Stimulated activated effector memory CD8-positive, alpha-beta T cell treated with anti-CD3 and anti-CD28 coated beads, Interleukin-12 subunit alpha, Interleukin-12 subunit beta, amount 100 ng/mL, for 72 hours (primary cell): ENCODE data around the gene SETMAR.
"Not testable (repeated sequence)": the region's sequence is repeated elsewhere in the genome, so short reads cannot be mapped to it uniquely, and the experiment has no call there.

Experiments
- ATAC-seq: fragments of 150-1000 bp; cut with Tn5 transposase; 2 replicates; pipeline ENCODE4 v1.10.0; 2021
- DNase-seq, 2 donors: peaks; one replicate each; pipeline ENCODE4 v3.0.0; 2021 to 2022; ENCODE audit warnings: low spot score in 2 of 2
- H3K27ac Mint-ChIP-seq: one replicate; pipeline ENCODE4 v1.8.0; 2022; ENCODE audit warnings: mild to moderate bottlenecking, mixed read lengths
- H3K36me3 Mint-ChIP-seq: one replicate; pipeline ENCODE4 v1.8.0; 2022; ENCODE audit warnings: mild to moderate bottlenecking, mixed read lengths
- H3K4me1 Mint-ChIP-seq: one replicate; pipeline ENCODE4 v1.8.0; 2022; ENCODE audit warnings: mixed read lengths
- H3K4me3 Mint-ChIP-seq: one replicate; pipeline ENCODE4 v1.8.0; 2022; ENCODE audit warnings: mild to moderate bottlenecking, mixed read lengths
- H3K9me3 Mint-ChIP-seq: one replicate; pipeline ENCODE4 v1.8.0; 2022; ENCODE audit warnings: mixed read lengths

SETMAR gene

DNA sequence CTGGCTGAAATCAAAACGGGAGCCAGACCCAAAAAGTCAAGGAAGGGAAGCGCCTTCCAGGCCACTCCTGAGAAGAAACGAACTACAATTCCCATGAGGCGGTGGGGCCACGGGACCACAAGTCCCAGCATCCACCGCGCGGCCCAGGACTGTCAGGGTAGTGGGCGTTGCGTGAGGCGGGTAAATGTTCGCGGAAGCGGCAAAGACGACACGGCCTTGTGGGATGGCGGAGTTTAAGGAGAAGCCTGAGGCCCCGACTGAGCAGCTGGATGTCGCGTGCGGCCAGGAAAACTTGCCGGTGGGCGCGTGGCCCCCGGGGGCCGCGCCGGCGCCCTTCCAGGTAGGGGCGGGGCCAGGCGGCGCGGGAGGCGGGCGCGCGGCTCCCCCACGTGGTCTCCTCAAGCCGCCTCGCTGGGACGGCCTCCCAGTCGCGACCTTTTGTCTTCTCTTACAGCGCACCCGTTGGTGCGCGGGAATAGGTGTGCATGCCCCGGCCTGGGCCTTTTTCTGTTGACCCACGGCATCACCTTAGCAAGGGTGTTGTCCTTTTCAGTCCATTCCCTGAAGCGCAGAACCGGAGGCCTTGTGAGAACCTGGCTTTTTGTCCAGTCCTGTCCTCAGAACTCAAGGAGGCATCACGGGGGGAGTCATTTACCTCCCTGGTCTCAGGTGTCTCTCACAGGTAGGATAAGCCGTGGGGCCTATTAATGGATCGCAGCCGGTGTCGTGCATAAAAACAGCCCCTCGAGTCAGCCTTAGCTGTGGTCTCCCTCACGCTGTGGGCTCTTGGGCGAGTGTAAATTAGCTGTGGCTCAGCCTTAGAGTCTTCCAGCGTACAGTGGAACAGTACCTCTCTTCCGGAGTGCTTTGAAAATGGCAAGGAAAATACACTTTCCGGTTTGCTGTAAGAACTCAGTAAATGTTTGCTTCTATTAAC is at the start of gene SETMAR:
SETMAR (plus strand) TSS at position 183 of the 937 bp plus-strand sequence; CDS start at position 185, 2 bp downstream.
- ATAC-seq = peak; percentile 97
- H3K27ac Mint-ChIP-seq = peak within 1 kb of the TSS; percentile 96
- peaks cover 22% of the 10 kb centered on the region for H3K4me1 Mint-ChIP-seq
- H3K36me3 Mint-ChIP-seq = peaks cover 5% of the 10 kb centered on the region
- no peaks in the 10 kb centered on the region for H3K9me3 Mint-ChIP-seq
- peak; percentile 68 to 92 for DNase-seq
- peak within 1 kb of the TSS; percentile 87 for H3K4me3 Mint-ChIP-seq

DNA sequence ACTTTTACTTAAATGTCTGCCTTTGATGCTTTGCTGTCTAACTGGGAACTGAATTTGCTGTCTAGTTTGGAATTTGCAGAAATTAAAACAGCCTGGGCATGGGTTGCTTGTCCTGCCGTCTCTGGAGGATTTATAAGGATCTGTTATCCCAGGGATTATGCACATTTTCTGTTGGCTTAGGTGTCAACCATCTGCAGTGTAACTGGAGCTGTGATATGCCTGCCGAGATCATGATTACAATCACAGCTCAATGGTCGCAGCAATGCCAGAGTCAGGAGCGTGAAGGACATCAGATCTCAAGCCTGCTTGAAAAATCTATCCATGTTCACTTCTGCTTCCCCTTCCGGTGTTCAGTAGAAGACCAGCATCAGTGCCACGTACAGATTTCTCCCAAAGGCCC is 41.8 kb upstream of the SETMAR start:
- Mint-ChIP-seq H3K36me3 (no peaks in the 10 kb centered on the region), H3K4me3 (no peak overlapping the region), H3K9me3 (no peaks in the 10 kb centered on the region), H3K4me1 (no peaks in the 10 kb centered on the region), H3K27ac (no peak overlapping the region)
- ATAC-seq = no peak
- DNase-seq = no peak

DNA sequence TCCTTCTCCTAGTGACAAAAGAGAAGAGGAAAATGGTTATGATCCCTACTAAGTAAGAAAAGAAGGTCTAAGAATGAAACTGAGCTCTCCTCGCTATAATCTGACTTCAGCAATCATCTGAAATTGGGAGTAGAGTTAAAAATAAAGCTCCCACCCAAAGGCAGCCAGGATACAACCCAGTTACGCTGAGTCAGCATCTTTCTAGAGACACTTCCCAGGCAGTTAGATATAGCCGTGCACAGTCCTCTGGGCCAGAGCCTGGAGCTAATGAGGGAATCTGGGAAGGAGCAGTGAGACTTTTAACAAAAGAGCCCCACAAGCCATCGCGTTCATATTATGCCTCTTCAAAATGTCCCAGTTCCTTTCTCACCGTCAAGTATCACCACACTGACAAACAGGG is 39.1 kb upstream of the SETMAR start:
- Mint-ChIP-seq H3K27ac (no peak overlapping the region), H3K9me3 (no peaks in the 10 kb centered on the region), H3K4me3 (no peak overlapping the region), H3K4me1 (no peaks in the 10 kb centered on the region), H3K36me3 (no peaks in the 10 kb centered on the region)
- ATAC-seq (no peak), DNase-seq (no peak)

DNA sequence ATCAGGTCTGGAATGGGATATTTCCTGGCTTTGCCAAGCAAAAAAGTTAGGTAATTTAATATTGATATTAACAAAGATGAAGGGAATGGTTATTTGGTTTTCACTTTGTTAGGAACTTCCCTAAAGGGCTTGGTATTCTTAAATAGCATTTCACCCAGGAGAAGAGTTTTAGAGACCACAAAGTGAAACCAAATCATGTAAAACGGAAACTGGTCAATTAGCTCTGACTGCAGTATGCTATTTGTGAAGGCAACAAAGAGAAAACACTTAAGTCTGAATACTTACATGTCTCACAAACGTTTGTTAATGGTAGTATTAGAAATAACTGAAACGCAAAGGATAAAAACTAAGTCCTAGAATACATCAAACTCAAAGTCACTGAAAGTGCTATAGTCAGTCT is 32.4 kb upstream of the SETMAR start:
- DNase-seq = no peak
- Mint-ChIP-seq H3K27ac (no peak overlapping the region), H3K4me3 (no peak overlapping the region), H3K36me3 (no peaks in the 10 kb centered on the region), H3K9me3 (no peaks in the 10 kb centered on the region), H3K4me1 (no peaks in the 10 kb centered on the region)
- no peak for ATAC-seq

DNA sequence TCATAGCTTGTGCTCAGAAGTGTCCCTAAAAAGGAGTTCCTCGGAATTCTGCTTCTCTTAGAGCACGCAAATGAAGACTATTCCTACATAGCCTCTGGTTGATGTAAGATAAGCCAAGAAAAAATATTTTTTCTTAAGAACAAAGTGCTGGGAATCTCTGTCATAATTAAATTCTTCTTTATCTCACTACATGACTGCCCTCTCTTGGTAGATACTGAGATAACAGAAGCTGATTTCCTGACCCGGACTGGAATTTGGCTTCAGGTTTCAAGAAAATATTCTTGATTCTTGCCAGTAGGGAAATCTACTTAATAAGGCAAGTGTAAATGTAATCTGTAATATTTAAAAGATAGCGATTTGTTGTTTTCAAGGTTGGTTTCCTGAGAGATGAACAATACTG is 31.3 kb upstream of the SETMAR start:
- Mint-ChIP-seq H3K4me3 (no peak overlapping the region), H3K36me3 (no peaks in the 10 kb centered on the region), H3K9me3 (no peaks in the 10 kb centered on the region), H3K4me1 (no peaks in the 10 kb centered on the region), H3K27ac (no peak overlapping the region)
- DNase-seq (no peak), ATAC-seq (no peak)

DNA sequence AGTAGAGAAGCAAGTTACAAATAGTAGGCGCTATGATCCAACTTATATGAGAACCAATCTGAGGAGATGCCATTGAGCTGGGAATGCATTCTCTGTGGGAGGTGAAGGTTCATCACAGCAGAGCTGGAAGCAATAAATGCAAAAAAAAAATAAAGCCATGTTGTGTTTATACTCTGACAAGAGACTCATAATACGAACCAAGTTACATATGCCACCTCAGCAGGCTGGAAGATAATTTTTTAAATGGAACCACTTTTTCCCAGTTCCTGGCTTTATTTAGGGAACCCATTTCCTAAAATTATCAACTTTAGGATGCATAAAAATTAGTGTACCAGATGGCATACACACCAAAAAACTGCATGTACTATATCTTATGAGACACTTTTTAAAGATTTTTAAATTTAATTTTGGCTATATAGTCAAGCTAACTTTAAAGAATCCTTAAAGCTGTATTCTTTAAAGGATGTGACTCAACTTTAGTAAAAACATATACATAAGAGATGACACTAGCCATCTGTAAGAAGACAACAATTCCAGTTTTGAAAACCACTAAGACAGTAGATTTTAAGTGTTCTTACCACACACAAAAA is 23.6 kb upstream of the SETMAR start:
- Mint-ChIP-seq H3K4me3 (no peak overlapping the region), H3K9me3 (no peaks in the 10 kb centered on the region), H3K36me3 (no peaks in the 10 kb centered on the region), H3K4me1 (no peaks in the 10 kb centered on the region), H3K27ac (no peak overlapping the region)
- no peak for ATAC-seq
- DNase-seq = no peak

GRCh38 chr3:4281991-4282390 is 21.2 kb upstream of the SETMAR start:
- ATAC-seq = no peak
- Mint-ChIP-seq H3K9me3 (no peaks in the 10 kb centered on the region), H3K27ac (no peak overlapping the region)

GRCh38 chr3:4284865-4285264 is 18.3 kb upstream of the SETMAR start:
- no peak for DNase-seq
- ATAC-seq = no peak

More at GRCh38 chr3:4281991-4282390, 21.2 kb upstream of the SETMAR start:
- Mint-ChIP-seq H3K4me1 (no peaks in the 10 kb centered on the region), H3K4me3 (no peak overlapping the region), H3K36me3 (no peaks in the 10 kb centered on the region)
- no peak for DNase-seq

DNA sequence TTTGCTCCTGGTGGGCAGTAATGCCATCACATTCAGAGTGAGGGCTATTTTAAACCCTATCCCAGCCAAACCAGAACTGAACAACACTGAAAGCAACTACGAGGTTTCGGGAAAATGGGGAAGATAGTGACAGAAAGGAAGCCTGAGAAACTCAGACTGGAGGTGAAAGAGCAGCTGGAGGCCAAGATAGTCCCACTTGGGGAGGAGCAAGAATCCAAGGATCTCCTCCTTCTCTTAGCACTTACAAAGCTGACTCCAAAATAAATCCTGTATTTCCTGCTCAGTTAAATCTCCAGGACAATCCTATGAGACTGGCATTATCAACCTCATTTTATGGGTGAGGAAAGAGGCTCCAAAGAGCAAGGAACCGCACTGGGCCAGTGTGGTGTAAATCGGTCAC is 14.1 kb upstream of the SETMAR start:
- Mint-ChIP-seq H3K4me1 (no peaks in the 10 kb centered on the region), H3K27ac (no peak overlapping the region), H3K4me3 (no peak overlapping the region), H3K36me3 (no peaks in the 10 kb centered on the region), H3K9me3 (no peaks in the 10 kb centered on the region)
- DNase-seq (no peak), ATAC-seq (no peak)

More at GRCh38 chr3:4284865-4285264, 18.3 kb upstream of the SETMAR start:
- Mint-ChIP-seq H3K4me1 (no peaks in the 10 kb centered on the region), H3K27ac (no peak overlapping the region), H3K9me3 (no peaks in the 10 kb centered on the region), H3K36me3 (no peaks in the 10 kb centered on the region), H3K4me3 (no peak overlapping the region)

GRCh38 chr3:4290272-4290893 is 12.8 kb upstream of the SETMAR start:
- peak in 1 of 2 donors; percentile 59 for DNase-seq
- Mint-ChIP-seq H3K36me3 (no peaks in the 10 kb centered on the region), H3K27ac (no peak overlapping the region), H3K9me3 (no peaks in the 10 kb centered on the region), H3K4me3 (no peak overlapping the region), H3K4me1 (no peaks in the 10 kb centered on the region)
- no peak for ATAC-seq

- ATAC-seq (no peak), DNase-seq (no peak)
- no peaks in the 10 kb centered on the region for H3K36me3 Mint-ChIP-seq
- no peaks in the 10 kb centered on the region for H3K4me1 Mint-ChIP-seq
- no peak overlapping the region for H3K4me3 Mint-ChIP-seq
- H3K9me3 Mint-ChIP-seq = no peaks in the 10 kb centered on the region
- H3K27ac Mint-ChIP-seq = no peak overlapping the region
Observed at GRCh38 chr3:4292301-4292700, 10.9 kb upstream of the SETMAR start.

DNA sequence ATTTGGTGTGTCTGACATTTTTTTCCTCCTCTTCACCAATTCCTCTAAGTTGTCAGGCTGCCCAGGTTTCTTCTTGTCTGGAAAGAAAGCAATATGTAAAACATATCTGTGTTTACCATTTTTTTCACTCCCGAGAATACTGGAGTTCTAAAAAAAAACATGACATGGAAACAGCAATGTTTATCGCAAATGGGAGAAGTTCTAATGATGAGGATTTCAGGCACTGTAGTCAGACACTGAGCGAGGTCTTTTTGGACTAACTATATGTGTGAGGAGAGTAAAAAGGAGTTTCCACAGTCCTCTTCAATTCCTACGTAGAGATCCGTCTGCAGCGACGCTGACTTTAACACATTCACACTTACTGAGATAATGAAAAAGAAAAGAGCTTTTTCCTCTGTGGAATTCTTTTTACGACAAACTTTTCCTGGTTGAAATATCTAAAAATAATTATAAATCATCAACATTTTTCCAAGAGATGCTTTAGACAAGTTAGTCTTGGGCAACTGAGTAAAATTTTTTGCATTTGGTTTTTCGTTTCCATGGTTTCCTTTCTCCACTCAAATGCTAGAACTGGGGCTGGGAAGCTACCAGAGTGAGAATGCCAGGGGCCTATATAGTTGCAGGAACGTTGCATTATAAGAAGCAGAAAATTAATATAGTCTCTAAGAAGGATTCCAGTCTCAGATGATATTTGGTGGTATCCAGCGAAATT is 8.4 kb upstream of the SETMAR start:
- no peaks in the 10 kb centered on the region for H3K4me1 Mint-ChIP-seq
- ATAC-seq (no peak), DNase-seq (no peak)
- no peak overlapping the region for H3K4me3 Mint-ChIP-seq
- H3K9me3 Mint-ChIP-seq = no peaks in the 10 kb centered on the region
- no peaks in the 10 kb centered on the region for H3K36me3 Mint-ChIP-seq
- H3K27ac Mint-ChIP-seq = no peak overlapping the region

DNA sequence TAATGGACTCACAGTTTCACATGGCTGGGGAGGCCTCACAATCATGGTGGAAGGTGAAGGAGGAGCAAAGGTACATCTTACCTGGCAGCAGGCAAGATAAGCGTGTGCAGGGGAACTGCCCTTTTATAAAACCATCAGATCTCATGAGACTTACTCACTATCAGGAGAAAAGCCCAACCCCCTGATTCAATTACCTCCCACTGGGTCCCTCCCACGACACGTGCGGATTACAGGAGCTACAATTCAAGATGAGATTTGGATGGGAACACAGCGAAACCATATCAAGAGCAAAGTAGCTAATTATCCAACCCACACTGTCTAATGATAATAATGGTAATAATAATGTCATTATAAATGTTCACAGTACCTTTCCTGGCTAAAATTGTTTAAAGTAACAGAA is 6.7 kb upstream of the SETMAR start:
- not testable (repeated sequence) for H3K4me1 Mint-ChIP-seq, ATAC-seq, H3K9me3 Mint-ChIP-seq, DNase-seq, H3K36me3 Mint-ChIP-seq, H3K27ac Mint-ChIP-seq, H3K4me3 Mint-ChIP-seq

GRCh38 chr3:4297486-4297885 is 5.7 kb upstream of the SETMAR start:
- Mint-ChIP-seq H3K9me3 (no peaks in the 10 kb centered on the region), H3K4me1 (peaks cover 7% of the 10 kb centered on the region), H3K27ac (no peak overlapping the region), H3K36me3 (peaks cover 2% of the 10 kb centered on the region), H3K4me3 (no peak overlapping the region)
- ATAC-seq (no peak), DNase-seq (no peak)

GRCh38 chr3:4302747-4303146 is 422 bp upstream of the SETMAR start:
- peaks cover 5% of the 10 kb centered on the region for H3K36me3 Mint-ChIP-seq
- ATAC-seq (no peak), DNase-seq (no peak)
- no peaks in the 10 kb centered on the region for H3K9me3 Mint-ChIP-seq
- H3K4me1 Mint-ChIP-seq = peaks cover 22% of the 10 kb centered on the region
- peak overlapping the region; percentile 87 for H3K4me3 Mint-ChIP-seq
- H3K27ac Mint-ChIP-seq = peak overlapping the region; percentile 96
